Erythroblast (primary cell): ENCODE results near the gene NEDD4.
"Not testable (repeated sequence)": the region's sequence is repeated elsewhere in the genome, so short reads cannot be mapped to it uniquely, and the experiment has no call there.

Experiments used
- DNase-seq, 2 experiments: peaks; one replicate each; lab custom pipeline; 2025; lab: John Stamatoyannopoulos, UW
- GATA1 ChIP-seq: IDR thresholded peaks from 2 replicates; pipeline ENCODE4 v1.6.1; 2011; ENCODE audit warnings: low read depth, mild to moderate bottlenecking, control low read depth, low read length, moderate library complexity
- POLR2A ChIP-seq: IDR thresholded peaks from 2 replicates; pipeline ENCODE4 v1.6.1; 2011; ENCODE audit warnings: mild to moderate bottlenecking, low read length

NEDD4 gene

DNA sequence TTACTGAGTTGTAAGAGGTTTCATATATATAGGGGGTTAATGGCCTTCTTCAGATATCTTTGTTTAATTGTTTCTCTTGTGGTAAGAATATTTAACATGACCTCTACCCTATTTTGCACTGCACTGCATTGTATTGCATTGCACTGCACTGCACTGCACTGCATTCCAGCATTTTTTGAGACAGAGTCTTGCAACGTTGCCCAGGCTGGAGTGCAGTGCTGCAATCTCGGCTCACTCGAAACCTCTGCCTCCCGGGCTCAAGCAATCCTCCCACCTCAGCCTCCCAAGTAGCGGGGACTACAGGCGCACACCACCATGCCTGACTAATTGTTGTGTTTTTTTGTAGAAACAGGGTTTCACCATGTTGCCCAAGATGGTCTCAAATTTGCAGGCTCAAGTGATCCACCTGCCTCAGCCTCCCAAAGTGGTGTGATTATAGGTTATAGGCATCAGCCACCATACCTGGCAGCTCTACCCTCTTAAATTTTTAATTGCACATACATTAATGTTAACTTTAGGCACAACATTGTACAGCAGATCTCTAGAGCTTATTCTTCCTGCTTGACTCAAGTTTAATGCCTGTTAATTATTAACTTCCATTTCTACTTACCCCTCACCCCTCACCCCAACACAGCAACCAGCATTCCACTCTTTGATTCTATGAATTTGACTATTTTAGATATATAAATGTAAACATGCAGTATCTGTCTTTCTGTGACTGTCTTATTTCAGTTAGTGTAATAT, 38.4 kb downstream of the NEDD4 start:
- no peak for DNase-seq
- TF ChIP-seq GATA1 (no peak), POLR2A (no peak)

DNA sequence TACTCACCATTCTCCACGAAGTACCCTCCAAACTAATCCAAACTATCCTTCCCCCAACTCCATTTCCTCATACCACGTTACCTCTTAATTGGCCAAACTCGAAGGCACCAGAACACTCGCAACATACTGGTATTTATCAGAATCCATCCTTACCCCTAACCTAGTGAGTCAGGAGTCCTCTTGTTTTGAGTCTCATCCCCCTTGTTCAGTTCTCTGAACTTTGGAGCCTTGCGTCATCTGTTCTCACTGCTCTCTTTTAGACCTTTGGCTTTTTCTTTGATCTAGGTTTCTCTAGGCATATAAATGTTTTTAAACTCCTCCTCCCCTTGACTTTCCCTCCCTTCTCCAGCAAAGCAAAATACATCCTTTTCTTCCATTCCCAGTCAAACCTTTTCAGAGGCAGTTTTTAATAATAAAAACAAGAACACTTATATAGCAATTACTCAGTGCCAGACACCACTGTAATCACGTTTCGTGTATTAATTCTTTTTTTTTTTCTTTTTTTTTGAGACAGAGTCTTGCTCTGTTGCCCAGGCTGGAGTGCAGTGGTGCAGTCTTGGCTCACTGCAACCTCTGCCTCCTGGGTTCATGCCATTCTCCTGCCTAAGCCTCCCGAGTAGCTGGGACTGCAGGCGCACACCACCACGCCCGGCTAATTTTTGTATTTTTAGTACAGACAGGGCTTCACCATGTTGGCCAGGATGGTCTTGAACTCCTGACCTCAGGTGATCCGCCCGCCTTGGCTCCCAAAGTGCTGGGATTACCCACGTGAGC, 40.7 kb downstream of the NEDD4 start:
- not testable (repeated sequence) for DNase-seq

DNA sequence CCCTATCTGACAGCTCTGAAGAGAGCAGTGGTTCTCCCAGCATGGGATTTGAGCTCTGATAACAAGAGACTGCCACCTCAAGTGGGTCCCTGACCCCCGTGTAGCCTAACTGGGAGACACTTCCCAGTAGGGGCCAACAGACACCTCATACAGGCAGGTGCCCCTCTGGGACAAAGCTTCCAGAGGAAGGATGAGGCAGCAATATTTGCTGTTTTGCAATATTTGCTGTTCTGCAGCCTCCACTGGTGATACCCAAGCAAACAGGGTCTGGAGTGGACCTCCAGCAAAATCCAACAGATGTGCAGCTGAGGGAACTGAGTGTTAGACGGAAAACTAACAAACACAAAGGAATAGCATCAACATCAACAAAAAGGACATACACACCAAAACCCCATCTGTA, 48.8 kb downstream of the NEDD4 start:
- not testable (repeated sequence) for DNase-seq

DNA sequence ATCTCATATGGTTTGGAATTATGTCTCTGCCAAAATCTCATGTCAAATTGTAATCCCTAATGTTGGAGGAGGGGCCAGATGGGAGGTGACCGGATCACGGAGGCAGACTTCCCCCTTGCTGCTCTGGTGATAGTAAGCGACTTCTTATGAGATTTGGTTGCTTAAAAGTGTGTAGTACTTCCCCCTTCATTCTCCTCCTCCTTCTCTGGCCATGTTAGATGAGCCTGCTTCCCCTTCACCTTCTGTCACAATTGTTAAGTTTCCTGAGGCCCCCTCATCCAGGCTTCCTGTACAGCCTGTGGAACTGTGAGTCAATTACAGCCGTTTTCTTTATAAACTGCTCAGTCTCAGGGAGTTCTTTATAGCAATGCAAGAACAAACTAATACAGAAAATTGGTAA, 51.1 kb downstream of the NEDD4 start:
- no peak for TF ChIP-seq GATA1
- TF ChIP-seq POLR2A: no peak
- DNase-seq: no peak

DNA sequence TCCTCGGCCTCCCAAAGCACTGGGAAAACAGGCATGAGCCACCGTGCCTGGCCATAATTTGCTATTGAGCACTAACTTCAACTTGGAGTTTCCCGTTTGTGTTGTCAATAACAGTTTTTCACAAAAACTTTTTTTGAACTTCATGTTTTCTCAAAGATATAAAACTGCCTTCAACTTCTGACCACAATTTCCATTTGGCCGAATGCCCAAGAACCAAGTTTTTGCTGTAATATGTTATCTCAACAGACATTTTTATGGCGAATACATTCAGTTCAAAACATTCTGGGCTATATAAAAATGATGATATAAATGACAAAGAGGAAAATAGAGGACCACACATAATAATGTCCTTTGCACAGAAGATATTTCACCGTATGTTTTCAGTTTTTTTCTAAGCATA, 56.4 kb downstream of the NEDD4 start:
- TF ChIP-seq GATA1 (no peak), POLR2A (no peak)
- peak; percentile 16 to 57 for DNase-seq

DNA sequence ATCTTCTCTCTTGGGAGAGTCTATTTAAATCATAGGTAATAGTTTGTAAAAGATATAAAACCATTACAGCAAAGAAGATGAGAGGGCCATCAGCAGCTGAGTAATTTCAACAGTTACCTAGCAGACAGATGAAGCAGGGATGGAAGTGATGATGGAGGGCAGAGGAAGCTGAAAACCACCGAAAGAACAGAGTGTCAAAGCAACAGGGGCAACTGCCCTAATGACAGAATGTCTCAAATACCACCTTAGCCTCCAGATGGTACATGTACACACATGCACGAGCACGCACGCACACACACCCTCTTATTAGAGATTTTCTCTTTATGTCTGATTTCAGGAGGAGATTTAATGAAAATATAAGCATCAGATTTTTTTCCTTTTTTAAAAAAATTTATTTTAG, 64.5 kb downstream of the NEDD4 start:
- no peak for DNase-seq
- no peak for TF ChIP-seq POLR2A
- TF ChIP-seq GATA1: no peak

DNA sequence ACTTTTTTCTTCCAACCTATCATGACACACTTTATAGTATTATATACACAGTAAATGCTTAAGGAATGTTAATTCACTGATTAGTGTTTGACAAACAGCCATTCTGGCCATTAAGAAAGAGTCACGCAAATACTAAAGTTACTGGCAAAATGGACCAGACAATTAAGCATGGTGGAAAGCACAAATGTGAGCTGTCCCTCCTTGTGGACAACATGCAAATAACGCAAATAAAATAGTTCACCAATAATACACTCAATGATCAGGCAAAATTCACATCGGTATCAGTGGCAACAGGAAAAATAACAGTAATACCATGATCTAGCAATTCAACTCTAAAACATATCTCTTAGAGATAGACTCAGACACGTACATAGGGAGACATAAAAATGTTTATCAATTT, 71.7 kb downstream of the NEDD4 start:
- DNase-seq: no peak
- TF ChIP-seq GATA1: no peak

DNA sequence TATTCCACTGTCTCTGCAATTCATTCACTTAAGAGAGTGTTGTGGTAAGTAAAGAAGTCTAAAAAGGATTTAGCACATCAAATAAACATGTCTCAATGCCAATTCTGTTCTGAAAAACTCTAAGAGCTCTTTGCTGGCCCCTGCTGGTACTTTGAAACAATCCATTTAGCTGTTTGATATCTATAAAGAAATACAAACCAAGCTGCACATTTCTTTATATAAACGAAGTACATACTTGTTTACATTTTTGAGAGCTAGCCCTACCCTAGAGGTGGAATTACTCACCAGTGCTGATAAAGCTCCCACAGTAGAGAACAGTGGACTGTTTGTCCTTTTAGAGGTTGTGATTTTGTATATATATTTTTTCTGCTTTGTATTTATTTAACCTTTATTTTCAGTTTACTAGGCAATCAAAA, 75.5 kb downstream of the NEDD4 start:
- DNase-seq: peak; percentile 14 to 35
- no peak for TF ChIP-seq POLR2A
- no peak for TF ChIP-seq GATA1

DNA sequence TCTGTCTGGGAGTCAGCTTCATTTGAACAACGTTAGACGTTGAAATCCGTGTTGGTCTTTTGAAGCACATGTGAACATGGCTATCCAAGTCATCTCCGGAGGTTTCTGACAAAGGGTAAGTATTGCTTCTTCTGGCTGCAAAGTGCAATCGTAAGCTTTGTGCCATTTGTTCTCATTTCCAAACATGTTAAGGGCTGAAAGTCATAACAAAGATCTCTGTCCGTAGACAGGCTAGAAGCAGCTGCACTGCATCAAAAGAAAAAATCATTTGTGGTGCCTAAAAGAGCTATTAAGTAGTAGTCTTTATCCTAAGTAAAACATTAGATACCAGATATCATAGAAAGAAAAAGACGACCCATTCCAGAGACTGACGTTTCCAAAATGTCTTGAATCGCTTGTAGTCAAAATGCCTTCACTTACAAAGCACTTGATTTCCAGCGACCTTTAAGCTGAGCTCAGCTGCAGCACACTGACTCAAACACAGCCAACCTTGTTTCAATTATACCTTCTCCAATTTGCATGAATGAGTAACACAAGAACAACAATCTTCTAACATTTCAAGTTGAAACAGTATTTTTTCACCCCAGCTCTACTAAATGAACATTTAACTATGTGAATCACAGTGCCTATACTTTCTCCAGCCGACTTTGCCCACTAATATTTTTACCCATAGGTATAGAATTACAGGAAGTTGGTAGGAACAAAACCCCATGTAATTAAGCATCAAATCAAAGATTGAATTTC, 76.6 kb downstream of the NEDD4 start:
- DNase-seq: no peak
- TF ChIP-seq GATA1: no peak
- TF ChIP-seq POLR2A: no peak

DNA sequence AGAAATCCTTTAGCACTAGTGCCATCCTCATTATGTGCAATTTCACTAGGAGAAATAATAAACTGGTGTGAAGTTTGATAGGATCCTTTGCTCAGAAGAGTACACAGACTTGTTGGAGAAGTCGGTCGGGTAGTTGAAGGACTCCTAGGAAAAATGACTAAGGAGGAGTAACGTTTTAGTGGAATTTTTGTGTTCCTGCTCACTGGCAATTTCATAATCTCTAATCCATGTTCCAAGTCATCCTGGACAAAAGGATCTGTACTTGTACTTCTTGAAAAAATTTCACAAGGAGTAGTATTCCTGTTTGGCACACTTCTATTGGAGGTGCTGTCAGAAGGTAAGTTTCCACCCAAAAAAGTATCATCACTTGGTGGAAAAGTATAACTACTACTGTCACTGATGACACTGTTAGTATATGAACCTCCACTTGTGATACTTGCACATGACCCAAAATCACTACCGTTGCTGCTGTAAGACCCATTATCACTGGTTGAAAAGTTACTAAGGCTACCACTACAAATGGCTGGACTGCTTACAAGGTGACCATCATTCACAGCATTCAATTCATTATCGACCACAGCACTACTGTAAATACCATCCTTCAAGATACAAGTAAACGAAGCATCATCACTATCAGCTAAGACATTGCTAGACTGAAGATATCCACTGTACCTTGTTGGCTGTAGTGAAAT, 77.4 kb downstream of the NEDD4 start:
- TF ChIP-seq POLR2A (no peak), GATA1 (no peak)
- no peak for DNase-seq

DNA sequence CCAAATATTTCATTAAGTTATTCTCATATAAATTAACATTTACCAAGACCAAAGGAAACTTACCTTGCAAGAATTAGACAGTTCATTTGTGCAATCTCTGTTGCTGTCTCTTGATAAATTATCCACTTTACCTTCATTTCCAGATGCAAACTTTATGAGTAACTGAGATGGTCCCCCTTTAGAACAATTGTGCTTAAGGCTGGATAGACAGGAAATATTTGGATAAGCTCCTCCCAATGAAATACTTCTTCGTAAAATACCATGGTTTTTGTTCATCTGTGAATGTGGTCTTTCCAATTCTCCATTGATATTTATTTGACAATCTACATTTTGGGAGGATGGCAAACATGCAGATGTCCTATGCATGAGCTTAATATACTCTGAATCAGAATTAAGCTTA, 78.2 kb downstream of the NEDD4 start:
- no peak for TF ChIP-seq POLR2A
- no peak for TF ChIP-seq GATA1

DNA sequence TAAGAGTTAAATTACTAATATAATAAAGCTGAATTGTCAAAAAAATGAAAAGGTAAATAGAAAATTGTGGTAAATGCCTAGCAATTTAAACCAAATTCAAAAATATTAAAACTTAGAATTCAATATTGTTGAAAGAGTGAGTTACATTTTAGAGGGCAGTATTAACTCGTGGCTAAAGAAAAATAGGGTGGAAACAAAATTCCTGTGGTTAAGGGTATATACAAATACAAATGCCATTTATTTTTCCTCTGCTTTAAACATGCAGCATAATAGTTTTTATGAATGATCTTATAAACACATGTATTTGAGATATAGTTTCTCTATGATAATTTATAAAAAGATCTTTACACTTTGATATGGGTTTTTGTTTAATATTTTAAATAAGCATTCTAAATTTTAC, 79.0 kb downstream of the NEDD4 start:
- no peak for DNase-seq
- TF ChIP-seq POLR2A: no peak
- no peak for TF ChIP-seq GATA1

More for the DNA sequence above, 78.2 kb downstream of the NEDD4 start:
- no peak for DNase-seq

DNA sequence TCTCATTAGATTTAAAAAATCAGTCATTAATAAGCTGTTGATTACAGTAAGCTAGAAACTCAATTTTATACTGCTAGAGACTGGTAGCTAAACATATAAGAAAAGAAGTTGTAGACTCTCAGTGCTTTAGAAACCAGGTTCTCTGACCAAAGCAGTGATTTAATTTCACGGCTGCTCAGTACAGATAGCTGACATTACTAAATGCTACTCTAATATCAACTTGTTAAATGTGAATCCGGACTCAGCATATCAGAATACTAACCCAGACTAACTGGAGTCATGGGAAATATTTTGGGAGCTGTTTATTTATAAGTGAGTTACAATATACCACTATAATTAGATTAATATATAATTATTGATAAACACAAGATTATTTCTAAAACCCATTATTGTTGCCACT, 80.4 kb downstream of the NEDD4 start:
- TF ChIP-seq GATA1 (no peak), POLR2A (no peak)
- DNase-seq: no peak

DNA sequence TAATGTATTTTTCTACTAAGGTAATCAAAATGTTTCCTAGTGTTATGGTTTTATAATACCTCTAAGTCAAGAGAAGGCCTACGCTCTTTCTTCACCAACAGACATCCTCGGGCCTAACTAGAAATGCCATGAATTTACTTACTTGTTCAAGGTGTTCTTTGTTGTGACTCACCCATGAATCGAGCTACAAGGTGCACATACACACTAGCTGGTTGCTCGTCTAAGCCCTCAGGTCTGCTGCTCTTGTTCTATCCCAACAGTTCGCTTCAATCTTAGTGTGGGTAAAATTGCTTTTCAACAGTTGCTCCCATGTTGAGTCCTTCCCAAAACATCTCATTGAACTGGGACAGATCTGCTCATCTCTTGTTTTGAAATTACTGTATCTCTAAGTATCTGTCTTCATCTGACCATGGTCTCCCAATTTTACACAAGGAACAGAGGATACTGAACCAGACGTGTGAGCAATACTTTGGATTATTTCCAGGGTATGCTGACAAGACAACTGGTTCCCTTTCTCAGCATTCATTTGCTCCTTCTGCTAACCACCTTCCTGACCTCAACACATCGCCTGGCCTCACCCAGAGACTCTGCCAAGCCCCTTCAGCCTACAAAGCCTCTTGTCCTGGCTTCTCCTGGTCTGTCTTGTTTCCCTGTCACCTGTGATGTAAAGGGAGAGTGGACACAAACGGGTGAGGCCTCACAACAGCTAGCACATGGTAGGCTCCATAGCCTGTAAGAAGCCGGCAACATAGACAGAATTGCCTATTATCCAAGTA, 84.2 kb downstream of the NEDD4 start:
- no peak for DNase-seq
- no peak for TF ChIP-seq GATA1
- TF ChIP-seq POLR2A: no peak
